H9 (cell line): ENCODE results near the gene DCC. TPM values are rescaled to one million over a fixed set of nuclear protein-coding genes. Genes with fewer than 3 reads are reported as not detected.

Source experiments
- DNase-seq: peaks from one replicate; pipeline ENCODE4 v3.0.0-alpha.2; 2017
- H2AFZ ChIP-seq: one replicate; pipeline ENCODE4 v1.6.1; 2013; ENCODE audit warnings: mild to moderate bottlenecking, low read length, control low read depth, moderate library complexity
- H2AK5ac ChIP-seq: 2 replicates; pipeline ENCODE4 v1.6.1; 2013; ENCODE audit warnings: low read length, control low read depth, mixed read lengths; ENCODE audit not compliant: insufficient read length
- H2BK120ac ChIP-seq: one replicate; pipeline ENCODE4 v1.6.1; 2013; ENCODE audit warnings: low read depth, mild to moderate bottlenecking, low read length, control low read depth, inconsistent platforms; ENCODE audit not compliant: poor library complexity, severe bottlenecking
- H2BK12ac ChIP-seq: 2 replicates; pipeline ENCODE4 v1.6.1; 2013; ENCODE audit warnings: low read length, control low read depth, mixed read lengths, low read depth; ENCODE audit not compliant: insufficient read length
- H2BK15ac ChIP-seq: 2 replicates; pipeline ENCODE4 v1.6.1; 2013; ENCODE audit warnings: low read depth, low read length, control low read depth
- H2BK20ac ChIP-seq: one replicate; pipeline ENCODE4 v1.6.1; 2013; ENCODE audit warnings: low read depth, mild to moderate bottlenecking, low read length, control low read depth, inconsistent platforms; ENCODE audit not compliant: poor library complexity, severe bottlenecking
- H2BK5ac ChIP-seq: 2 replicates; pipeline ENCODE4 v1.6.1; 2013; ENCODE audit warnings: low read length, control low read depth, mixed read lengths; ENCODE audit not compliant: insufficient read length
- H3K14ac ChIP-seq: 2 replicates; pipeline ENCODE4 v1.6.1; 2013; ENCODE audit warnings: low read length, control low read depth; ENCODE audit not compliant: insufficient read depth
- H3K18ac ChIP-seq: 2 replicates; pipeline ENCODE4 v1.6.1; 2013; ENCODE audit warnings: low read depth, mild to moderate bottlenecking, mixed read lengths, low read length, control low read depth; ENCODE audit not compliant: insufficient read length
- H3K23ac ChIP-seq: 2 replicates; pipeline ENCODE4 v1.6.1; 2013; ENCODE audit warnings: low read length, control low read depth, mixed read lengths, low read depth; ENCODE audit not compliant: insufficient read length
- H3K23me2 ChIP-seq: 2 replicates; pipeline ENCODE4 v1.6.1; 2013; ENCODE audit warnings: low read depth, mild to moderate bottlenecking, mixed read lengths, low read length, control low read depth; ENCODE audit not compliant: insufficient read length, poor library complexity, severe bottlenecking
- H3K27ac ChIP-seq: 2 replicates; pipeline ENCODE4 v1.5.1; 2013; ENCODE audit warnings: low read length, control low read depth, mixed read lengths, low read depth; ENCODE audit not compliant: insufficient read length
- H3K27me3 ChIP-seq: 2 replicates; pipeline ENCODE4 v1.6.1; 2013; ENCODE audit warnings: low read length, control low read depth, inconsistent platforms; ENCODE audit not compliant: insufficient read depth
- H3K4ac ChIP-seq: 2 replicates; pipeline ENCODE4 v1.6.1; 2013; ENCODE audit warnings: low read depth, mild to moderate bottlenecking, control low read depth, inconsistent platforms, low read length, moderate library complexity
- H3K4me1 ChIP-seq: 2 replicates; pipeline ENCODE4 v1.6.1; 2013; ENCODE audit warnings: low read length, control low read depth, inconsistent platforms; ENCODE audit not compliant: insufficient read depth
- H3K4me2 ChIP-seq: 2 replicates; pipeline ENCODE4 v1.6.1; 2013; ENCODE audit warnings: low read length, control low read depth, mixed read lengths; ENCODE audit not compliant: insufficient read length, insufficient read depth
- H3K56ac ChIP-seq: 2 replicates; pipeline ENCODE4 v1.6.1; 2013; ENCODE audit warnings: low read depth, mild to moderate bottlenecking, mixed read lengths, low read length, control low read depth; ENCODE audit not compliant: insufficient read length
- H3K79me1 ChIP-seq: 2 replicates; pipeline ENCODE4 v1.6.1; 2013; ENCODE audit warnings: low read depth, mild to moderate bottlenecking, moderate library complexity, low read length, control low read depth, inconsistent platforms; ENCODE audit not compliant: insufficient read depth, poor library complexity, severe bottlenecking
- H3K79me2 ChIP-seq: 2 replicates; pipeline ENCODE4 v1.6.1; 2013; ENCODE audit warnings: low read length, control low read depth, inconsistent platforms; ENCODE audit not compliant: insufficient read depth
- H3K9ac ChIP-seq: 2 replicates; pipeline ENCODE4 v1.6.1; 2013; ENCODE audit warnings: low read length, control low read depth, mixed read lengths; ENCODE audit not compliant: insufficient read length; ENCODE audit errors: extremely low read depth
- H3K9me3 ChIP-seq: one replicate; pipeline ENCODE4 v1.6.1; 2013; ENCODE audit warnings: low read depth, low read length, inconsistent platforms; ENCODE audit not compliant: control insufficient read depth
- H3T11ph ChIP-seq: one replicate; pipeline ENCODE4 v1.6.1; 2013; ENCODE audit warnings: mild to moderate bottlenecking, low read length, control low read depth, inconsistent platforms
- H4K20me1 ChIP-seq: one replicate; pipeline ENCODE4 v1.6.1; 2013; ENCODE audit not compliant: control insufficient read depth, insufficient read length, insufficient read depth
- H4K5ac ChIP-seq: 2 replicates; pipeline ENCODE4 v1.6.1; 2013; ENCODE audit warnings: low read depth, mild to moderate bottlenecking, mixed read lengths, low read length, control low read depth; ENCODE audit not compliant: insufficient read length
- H4K8ac ChIP-seq: replicated peaks from 2 replicates; pipeline ENCODE4 v1.6.1; 2013; ENCODE audit warnings: low read length, control low read depth, mixed read lengths, low read depth; ENCODE audit not compliant: insufficient read length
- H4K91ac ChIP-seq: 2 replicates; pipeline ENCODE4 v1.6.1; 2013; ENCODE audit warnings: low read depth, mild to moderate bottlenecking, moderate library complexity, mixed read lengths, low read length, control low read depth; ENCODE audit not compliant: insufficient read length
- H3K27ac Mint-ChIP-seq, 3 experiments: 2 replicates in 2 of 3; 3 replicates in 1 of 3; pipeline ENCODE4 v1.8.0; 2020 to 2021; ENCODE audit warnings: mixed read lengths in 3 of 3, mild to moderate bottlenecking in 1 of 3, moderate library complexity in 1 of 3
- H3K27me3 Mint-ChIP-seq: 2 replicates; pipeline ENCODE4 v1.8.0; 2021; ENCODE audit warnings: low read depth, mild to moderate bottlenecking, moderate library complexity, mixed read lengths
- H3K36me3 Mint-ChIP-seq, 3 experiments: 2 replicates in 2 of 3; 3 replicates in 1 of 3; pipeline ENCODE4 v1.8.0; 2020 to 2021; ENCODE audit warnings: low read depth in 3 of 3, mixed read lengths in 3 of 3; ENCODE audit not compliant: insufficient read depth in 1 of 3
- H3K4me1 Mint-ChIP-seq, 2 experiments: 2 replicates each; pipeline ENCODE4 v1.8.0; 2020; ENCODE audit warnings: mixed read lengths in 2 of 2
- H3K4me3 Mint-ChIP-seq, 2 experiments: 2 replicates in 1 of 2; 3 replicates in 1 of 2; pipeline ENCODE4 v1.8.0; 2020 to 2021; ENCODE audit warnings: mild to moderate bottlenecking in 2 of 2, mixed read lengths in 2 of 2, moderate library complexity in 1 of 2
- H3K9me3 Mint-ChIP-seq, 2 experiments: 2 replicates in 1 of 2; 3 replicates in 1 of 2; pipeline ENCODE4 v1.8.0; 2020; ENCODE audit warnings: mild to moderate bottlenecking in 2 of 2, mixed read lengths in 2 of 2, moderate library complexity in 1 of 2
- WGBS: extraction: QIAGEN DNeasy Blood & Tissue Kit; methylation state at CpG from one replicate; pipeline ENCODE4 v1.1.7; 2013; ENCODE audit warnings: missing lambda C conversion rate, low lambda C conversion rate, mixed read lengths; ENCODE audit not compliant: insufficient read length; ENCODE audit errors: extremely low coverage; 5-methylcytosine and 5-hydroxymethylcytosine counted together
- total RNA-seq: library from RNA; stranded (reverse); gene quantifications from 2 replicates; pipeline ENCODE4 v1.2.1, GENCODE V29; 2021
- TF ChIP-seq, protein P1 (sequence below): fragments of 200-600 bp; sonication (generic); conservative IDR thresholded peaks from 3 replicates; pipeline ENCODE4 v1.8.0; 2021; ENCODE audit warnings: antibody characterized with exemption, mild to moderate bottlenecking

Gene DCC
- total RNA-seq, 1 experiment from 2014 or later = 0.35 TPM

DNA sequence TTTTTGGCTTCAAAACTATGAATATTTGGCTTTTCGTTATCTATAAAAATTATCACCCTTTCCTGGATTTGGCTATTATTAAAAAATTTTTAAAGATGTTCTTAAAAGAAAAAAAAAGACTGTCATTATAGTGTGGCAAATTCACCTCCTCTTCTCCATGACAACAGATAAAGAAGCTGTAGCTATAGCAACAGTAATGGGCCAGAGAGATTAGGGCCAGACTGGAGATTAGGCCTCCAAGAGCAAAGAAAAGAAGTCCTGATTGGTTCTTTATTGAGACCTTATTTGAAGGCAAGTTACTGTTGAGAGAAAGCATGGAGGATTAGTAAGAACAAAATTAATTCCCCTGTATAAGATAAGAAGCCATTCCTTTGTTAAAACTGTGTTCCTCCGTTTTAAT, 812.5 kb downstream of the DCC start:
- H4K5ac ChIP-seq = no peak overlapping the region
- no peak overlapping the region; a peak in 1 of 7 replicates for H3K27ac Mint-ChIP-seq
- DNase-seq = no peak

More for the DNA sequence above, 812.5 kb downstream of the DCC start:
- H3K4me3 Mint-ChIP-seq = no peak overlapping the region
- Histone ChIP-seq H3K9me3 (no peaks in the 10 kb centered on the region), H4K20me1 (no peaks in the 10 kb centered on the region), H4K8ac (no peak overlapping the region), H2AFZ (no peak overlapping the region), H4K91ac (no peak overlapping the region), H2BK12ac (no peak overlapping the region), H2BK15ac (no peak overlapping the region), H2BK5ac (no peak overlapping the region), H2BK120ac (no peak overlapping the region), H3K4me1 (no peaks in the 10 kb centered on the region), H3K56ac (no peak overlapping the region), H3K18ac (no peak overlapping the region), H2BK20ac (no peak overlapping the region), H3K14ac (no peak overlapping the region), H2AK5ac (no peak overlapping the region), H3K27me3 (no peaks in the 10 kb centered on the region), H3K9ac (no peak overlapping the region), H3K23ac (no peak overlapping the region), H3K27ac (no peak overlapping the region), H3K79me1 (no peaks in the 10 kb centered on the region), H3K4me2 (no peak overlapping the region), H3K79me2 (no peaks in the 10 kb centered on the region), H3K4ac (no peak overlapping the region), H3T11ph (no peak overlapping the region), H3K23me2 (no peaks in the 10 kb centered on the region)
- no peaks in the 10 kb centered on the region for H3K36me3 Mint-ChIP-seq
- no CpG with 5 or more reads among the region's 2 CpGs for WGBS
- H3K27me3 Mint-ChIP-seq = no peaks in the 10 kb centered on the region
- no peaks in the 10 kb centered on the region for H3K9me3 Mint-ChIP-seq
- peaks cover 5 to 6% of the 10 kb centered on the region in 2 experiments; a peak in 1 of 4 replicates for H3K4me1 Mint-ChIP-seq
- TF ChIP-seq, protein P1, sequence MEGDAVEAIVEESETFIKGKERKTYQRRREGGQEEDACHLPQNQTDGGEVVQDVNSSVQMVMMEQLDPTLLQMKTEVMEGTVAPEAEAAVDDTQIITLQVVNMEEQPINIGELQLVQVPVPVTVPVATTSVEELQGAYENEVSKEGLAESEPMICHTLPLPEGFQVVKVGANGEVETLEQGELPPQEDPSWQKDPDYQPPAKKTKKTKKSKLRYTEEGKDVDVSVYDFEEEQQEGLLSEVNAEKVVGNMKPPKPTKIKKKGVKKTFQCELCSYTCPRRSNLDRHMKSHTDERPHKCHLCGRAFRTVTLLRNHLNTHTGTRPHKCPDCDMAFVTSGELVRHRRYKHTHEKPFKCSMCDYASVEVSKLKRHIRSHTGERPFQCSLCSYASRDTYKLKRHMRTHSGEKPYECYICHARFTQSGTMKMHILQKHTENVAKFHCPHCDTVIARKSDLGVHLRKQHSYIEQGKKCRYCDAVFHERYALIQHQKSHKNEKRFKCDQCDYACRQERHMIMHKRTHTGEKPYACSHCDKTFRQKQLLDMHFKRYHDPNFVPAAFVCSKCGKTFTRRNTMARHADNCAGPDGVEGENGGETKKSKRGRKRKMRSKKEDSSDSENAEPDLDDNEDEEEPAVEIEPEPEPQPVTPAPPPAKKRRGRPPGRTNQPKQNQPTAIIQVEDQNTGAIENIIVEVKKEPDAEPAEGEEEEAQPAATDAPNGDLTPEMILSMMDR = no peak
